Epithelial cell of prostate (primary cell): Measurements from ENCODE around the gene ARID1B.
A peak's percentile ranks its signal among the peaks of the same experiment; 100 is the strongest.

ENCODE experiments used
- DNase-seq: peaks from one replicate; pipeline ENCODE4 v3.0.0-alpha.2; 2011; ENCODE audit warnings: low read depth, low spot score
- H3K27ac ChIP-seq: fragments of 450-650 bp; 2 replicates; pipeline ENCODE4 v1.5.1; 2017; ENCODE audit warnings: mild to moderate bottlenecking

The ARID1B gene

DNA sequence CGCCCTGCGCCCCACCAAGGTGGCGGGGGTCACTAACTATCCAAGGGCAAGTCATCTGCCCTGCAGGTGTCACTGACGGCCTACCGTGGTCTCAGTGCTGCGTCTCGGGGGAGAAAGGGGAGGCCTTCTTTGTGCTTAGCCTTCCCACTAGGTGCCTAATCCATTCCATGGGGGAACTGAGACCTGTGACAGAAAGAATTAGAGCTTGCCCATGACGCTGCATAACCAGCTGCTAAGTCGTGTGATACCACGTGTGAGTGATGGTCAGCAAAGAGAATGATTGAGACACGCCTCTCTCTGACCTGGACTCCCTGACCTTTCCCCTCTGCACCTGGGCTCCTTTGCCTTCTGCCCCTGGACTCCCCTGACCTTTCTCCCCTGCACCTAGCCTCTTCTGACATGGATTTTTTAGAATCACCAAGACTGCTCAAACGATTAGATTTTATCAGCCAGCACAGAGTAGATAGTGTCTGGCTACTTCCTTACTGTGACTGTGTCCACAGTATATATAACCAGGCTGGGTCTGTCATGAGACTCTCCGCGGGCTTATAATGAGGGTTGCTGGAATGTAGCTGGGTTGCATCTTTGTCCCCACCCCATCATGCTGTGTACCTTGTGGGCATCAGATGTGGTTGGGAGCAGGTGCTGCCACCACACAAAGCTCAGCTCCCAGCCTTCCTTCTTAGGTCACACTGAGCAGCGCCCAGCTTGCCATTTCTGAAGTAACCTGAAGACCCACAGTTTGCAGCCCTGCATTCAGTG is 405.5 kb downstream of the ARID1B start:
- DNase-seq, result peak; percentile 20
- H3K27ac ChIP-seq, result peak overlapping the region; percentile 35

DNA sequence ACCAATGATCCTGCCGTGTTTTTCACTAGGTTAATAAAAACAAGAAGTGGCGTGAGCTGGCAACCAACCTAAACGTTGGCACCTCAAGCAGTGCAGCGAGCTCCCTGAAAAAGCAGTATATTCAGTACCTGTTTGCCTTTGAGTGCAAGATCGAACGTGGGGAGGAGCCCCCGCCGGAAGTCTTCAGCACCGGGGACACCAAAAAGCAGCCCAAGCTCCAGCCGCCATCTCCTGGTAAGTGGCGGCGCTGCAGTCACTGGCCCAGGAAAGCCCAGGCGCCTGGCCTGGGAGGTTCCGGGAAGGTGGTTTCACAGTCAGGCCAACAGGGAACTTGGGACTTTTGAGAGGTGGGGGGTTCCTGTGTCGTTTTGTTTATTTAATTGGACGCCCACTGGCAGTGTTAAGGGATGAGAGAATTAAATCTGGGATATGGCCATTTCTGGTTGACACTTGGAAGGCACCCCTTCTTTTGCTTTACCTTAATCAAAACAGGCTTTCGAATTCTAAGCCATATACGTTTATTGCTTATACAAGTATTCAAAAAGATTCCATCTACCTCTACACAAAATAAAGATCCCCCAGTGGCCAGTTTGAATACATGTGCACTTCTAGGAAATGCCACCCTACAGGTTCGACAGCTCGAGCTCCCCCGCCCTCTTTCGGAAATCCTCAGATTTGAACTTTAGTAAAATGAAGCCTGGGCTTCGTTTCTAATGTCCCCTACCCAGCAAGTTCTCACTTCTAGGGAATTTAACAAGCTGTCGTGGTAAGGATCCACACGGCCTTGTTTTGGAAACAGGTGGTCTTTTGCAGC is 407.2 kb downstream of the ARID1B start:
- no peak for DNase-seq
- H3K27ac ChIP-seq, result no peak overlapping the region

DNA sequence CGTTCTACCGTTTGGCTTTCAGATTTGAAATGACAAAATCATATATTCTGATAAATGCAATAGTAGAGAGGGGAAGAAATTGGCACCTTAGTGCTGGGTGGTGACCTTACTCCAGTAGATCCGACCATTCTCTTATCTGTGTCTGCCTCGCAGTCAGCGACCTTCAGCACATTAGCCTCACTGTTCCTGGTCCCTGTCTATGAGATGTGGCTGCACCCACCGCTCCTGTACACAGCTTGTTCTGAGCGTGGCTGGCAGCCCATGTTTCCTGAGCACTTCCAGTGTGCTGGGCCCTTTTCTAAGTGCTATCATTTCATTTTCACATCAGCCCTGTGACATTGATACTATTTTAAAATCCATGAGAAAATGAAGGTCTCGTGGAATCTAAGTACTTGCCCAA is 408.0 kb downstream of the ARID1B start:
- no peak overlapping the region for H3K27ac ChIP-seq
- no peak for DNase-seq

DNA sequence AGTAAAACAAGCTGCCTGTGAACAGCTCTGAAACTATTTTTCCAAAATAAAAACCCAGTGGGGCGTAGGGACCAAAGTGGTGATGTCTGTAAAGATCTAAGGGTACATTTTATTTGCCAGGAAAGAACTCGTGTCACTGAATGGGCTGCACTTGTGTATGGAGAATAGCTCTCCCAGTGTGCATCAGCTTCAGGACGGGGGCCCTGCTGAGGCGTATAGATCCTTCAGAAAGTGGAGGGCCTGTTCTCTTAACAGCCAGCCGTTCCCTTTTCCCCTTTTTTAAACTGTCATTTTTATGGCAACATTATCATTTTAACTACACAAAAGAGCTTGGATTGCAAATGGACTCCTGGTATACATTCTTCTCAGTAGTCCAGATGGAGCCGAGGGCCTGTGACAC is 408.8 kb downstream of the ARID1B start:
- no peak for DNase-seq
- H3K27ac ChIP-seq, result no peak overlapping the region

DNA sequence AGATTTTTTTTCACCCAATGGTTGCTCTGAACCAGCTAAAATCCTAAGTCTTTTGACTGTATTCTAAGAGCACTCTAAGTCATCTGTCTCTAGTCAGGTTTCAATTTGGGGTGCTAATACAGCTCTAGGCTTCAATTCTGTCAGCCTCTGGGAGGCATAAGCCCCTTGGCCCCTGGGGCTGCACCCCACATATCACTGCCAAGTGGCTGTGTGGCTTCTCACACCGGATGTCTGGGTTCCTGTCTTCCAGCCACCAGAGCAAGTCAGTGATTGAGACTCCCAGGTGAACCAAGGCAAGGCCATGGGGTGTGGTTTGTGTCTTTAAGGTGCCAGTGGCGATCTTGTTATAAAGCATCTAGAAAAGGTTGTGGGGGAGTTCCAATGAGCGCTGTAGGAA is 409.6 kb downstream of the ARID1B start:
- H3K27ac ChIP-seq, result no peak overlapping the region
- no peak for DNase-seq

DNA sequence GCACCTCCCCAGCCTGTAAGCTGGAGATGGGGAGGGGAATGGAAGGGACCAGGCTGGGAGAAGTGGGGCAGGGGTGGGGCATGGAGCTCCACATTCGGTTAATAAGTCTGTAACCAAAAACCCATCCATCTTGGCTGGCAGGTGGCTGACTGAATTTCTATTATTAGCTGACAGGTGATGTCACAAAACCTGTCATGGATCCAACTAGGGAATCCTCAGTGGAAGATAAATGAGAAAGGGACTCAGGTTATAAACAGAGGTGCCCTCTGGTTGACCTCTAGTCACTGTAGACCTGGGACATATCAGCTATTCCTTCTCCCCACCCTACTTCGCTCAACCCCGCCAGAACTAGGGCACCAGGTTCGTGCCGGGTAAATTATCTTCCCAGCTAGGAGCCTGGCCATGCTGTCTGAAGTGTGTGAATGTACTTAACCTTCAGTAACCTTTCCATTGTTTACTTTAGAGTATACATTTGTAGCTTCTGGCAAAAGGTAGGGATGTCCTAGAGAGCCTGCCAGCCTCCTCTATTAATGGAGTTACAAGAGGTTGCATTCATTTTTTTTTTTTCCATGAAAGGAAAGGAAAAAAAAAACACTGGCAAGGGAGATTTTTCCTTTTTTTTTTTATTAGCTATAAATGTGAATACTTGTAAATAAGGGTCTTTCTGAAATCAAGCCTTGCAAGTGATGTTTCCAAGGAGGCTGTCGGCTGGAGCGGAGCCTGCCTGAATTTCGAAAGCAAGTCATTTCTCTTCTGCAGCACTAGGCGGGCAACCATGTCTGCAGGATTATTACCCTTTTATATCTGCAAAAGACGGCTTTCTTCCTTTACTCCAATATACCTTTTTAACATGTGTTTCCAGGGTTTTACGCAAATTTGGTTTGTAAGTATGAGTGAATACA is 410.3 kb downstream of the ARID1B start:
- H3K27ac ChIP-seq, result no peak overlapping the region
- DNase-seq, result no peak

DNA sequence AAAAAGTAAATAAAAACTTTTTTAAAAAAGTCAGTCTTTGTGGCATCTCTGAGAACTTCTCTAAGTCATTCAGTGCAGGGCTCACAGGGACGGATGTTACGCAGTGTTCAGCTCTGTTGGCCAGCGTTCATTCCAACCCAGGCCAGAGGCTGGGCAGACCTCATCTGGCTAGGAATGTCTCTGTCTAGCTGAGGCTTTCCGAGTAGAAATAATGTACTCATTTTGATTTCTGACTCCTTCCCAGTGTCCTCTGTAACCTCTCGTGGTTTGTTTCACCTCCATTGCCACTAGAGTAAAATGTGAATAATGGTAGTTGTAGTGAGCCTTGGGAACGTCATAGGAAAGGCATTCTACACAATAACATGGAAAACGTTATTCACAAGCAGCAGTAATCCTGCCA is 411.0 kb downstream of the ARID1B start:
- no peak overlapping the region for H3K27ac ChIP-seq
- DNase-seq, result no peak

DNA sequence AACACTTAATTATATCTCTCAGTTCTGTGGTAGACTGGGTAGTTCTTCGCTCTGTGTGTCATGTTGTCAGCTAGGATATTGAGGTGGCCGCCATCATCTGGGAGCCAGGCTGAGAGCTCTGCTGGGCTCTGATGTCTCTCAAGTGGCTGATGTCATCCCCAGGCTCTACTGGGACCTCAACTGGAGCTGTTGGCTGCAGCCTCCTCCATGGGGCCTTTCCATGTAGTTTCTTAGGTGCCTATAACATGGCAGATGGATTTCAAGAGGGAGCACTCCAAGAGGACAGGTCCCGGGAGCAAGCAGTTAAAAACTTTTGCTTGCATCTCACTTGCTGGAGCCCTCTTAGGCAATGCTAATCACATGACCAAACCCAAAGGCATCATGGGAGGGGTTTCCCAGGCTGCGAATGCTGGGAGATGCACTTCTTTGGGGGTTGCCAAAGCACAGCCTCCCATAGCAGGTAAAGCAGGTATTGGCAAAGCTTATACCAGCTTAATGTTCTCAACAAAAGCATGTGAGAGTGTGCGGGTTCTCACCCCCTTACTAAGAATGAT is 416.3 kb downstream of the ARID1B start:
- DNase-seq, result no peak
- H3K27ac ChIP-seq, result no peak overlapping the region

DNA sequence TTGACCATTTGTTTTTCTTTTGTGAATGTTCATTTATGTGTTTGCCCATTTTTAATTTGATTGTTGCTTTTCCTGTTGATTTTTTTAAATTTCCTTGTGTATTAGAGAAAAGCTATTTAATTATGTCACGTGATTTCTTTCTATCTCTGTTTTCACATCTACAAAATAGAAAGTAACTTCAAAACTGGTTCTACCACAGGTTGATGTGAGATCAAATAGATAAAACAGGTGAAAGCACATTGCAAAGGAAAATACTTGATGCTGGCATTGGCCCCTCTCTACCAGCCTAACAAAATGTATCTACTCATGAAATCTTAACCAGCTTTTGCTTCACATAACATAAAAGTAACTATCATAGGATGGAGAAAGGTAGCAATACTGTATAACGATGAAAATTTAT is 416.9 kb downstream of the ARID1B start:
- no peak for DNase-seq
- H3K27ac ChIP-seq, result no peak overlapping the region

DNA sequence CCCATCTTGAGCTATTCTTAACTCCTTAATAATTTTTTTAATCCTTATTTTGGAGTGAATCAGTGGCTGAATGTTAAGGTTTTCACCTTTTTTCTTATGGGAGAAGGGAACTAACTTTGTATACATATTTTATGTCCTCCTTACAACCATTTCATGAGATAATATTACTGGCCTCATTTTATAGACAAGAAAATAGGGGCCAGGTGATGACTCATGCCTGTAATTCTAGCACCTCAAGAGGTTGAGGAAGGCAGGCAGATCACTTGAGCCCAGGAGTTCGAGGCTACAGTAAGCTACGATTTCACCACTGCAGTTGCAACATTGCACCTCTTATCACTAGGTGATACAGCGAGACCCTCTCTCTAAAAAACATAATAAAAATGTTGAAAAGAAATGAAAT is 417.5 kb downstream of the ARID1B start:
- DNase-seq, result no peak
- no peak overlapping the region for H3K27ac ChIP-seq

DNA sequence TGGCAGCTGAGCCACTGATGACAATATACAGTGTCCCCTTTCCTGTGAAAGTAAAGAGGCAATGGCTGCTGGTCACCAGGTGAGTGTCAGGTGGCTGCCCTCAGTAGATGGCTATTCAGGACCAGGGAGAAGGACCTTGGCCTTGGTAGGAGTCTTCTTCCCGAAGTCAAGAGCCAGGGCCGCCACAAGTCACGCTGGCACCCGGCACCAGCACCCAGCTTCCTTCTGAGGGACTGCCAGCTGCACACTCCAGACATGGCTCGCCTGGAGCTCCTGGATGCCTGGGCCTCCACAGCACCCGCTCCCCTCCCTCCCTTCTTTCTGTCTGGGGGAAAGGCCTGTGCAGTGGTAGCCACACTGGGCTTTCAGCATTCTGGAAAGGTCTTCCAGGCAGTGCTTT is 419.2 kb downstream of the ARID1B start:
- no peak for DNase-seq
- H3K27ac ChIP-seq, result no peak overlapping the region

DNA sequence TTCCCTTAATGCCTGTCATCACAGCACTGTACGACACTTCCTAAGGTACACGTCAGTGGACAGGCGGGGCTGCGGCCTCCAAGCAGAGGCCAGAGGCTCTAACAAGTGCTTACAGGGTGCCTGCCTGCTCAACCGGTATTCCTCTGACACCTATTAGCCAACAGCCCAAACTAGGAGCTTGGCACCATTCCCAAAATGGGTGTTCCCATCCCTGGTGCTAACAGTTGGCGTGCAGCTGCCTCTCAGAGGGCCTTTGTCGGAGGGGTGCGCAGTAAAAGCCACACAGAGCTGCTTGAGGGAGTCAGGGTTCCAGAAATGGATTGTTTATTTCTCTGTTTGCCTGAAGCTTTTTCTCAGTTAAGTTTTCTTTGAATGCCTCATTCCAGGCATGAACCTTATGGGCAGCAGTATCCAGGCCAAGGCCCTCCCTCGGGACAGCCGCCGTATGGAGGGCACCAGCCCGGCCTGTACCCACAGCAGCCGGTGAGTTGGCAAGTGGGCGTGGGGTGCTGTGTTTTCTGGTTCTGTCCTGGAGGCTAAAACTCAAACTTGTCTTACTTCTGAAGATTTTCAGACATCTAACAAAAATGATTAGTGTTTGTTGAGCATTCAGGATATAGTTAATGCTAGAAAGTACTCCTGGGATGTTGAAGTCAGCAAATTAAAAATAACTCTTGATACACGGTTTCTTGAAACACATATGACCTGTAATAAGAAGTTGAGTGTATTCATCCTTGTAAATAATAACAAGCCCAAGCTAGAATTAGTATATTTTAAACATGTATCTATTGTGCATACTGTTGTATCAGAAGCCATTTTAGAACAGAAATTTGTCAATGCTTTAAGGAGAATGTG is 421.5 kb downstream of the ARID1B start:
- peak; percentile 98 for DNase-seq
- H3K27ac ChIP-seq, result peak overlapping the region; percentile 66

DNA sequence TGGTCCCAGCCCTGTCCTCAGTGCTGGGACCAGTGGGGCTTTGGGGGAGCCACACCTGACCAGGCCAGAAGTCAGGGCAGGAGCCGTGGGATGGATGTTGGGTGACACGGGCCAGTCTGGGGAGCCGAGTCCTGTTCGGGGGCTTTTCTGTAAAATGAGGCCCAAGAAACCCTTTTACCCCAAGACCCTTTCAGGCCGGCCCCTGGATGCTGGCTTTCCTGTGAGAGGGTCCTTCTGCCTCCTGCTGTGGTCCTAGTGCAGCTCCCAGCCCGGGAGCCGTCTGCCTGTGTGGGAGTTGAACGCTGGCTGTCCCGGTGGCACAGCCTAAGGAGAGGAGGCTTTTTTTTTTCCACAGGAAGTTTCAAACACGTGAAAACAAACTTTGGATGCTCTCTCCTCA is 422.9 kb downstream of the ARID1B start:
- no peak for DNase-seq
- no peak overlapping the region for H3K27ac ChIP-seq

DNA sequence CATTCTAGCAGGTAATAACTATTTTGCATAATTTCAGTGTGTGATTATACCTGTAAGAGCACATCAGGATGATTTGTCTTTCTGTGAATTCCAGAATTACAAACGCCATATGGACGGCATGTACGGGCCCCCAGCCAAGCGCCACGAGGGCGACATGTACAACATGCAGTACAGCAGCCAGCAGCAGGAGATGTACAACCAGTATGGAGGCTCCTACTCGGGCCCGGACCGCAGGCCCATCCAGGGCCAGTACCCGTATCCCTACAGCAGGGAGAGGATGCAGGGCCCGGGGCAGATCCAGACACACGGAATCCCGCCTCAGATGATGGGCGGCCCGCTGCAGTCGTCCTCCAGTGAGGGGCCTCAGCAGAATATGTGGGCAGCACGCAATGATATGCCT is 423.4 kb downstream of the ARID1B start:
- no peak overlapping the region for H3K27ac ChIP-seq

DNA sequence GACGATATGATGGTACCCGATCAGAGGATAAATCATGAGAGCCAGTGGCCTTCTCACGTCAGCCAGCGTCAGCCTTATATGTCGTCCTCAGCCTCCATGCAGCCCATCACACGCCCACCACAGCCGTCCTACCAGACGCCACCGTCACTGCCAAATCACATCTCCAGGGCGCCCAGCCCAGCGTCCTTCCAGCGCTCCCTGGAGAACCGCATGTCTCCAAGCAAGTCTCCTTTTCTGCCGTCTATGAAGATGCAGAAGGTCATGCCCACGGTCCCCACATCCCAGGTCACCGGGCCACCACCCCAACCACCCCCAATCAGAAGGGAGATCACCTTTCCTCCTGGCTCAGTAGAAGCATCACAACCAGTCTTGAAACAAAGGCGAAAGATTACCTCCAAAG is 423.9 kb downstream of the ARID1B start:
- no peak overlapping the region for H3K27ac ChIP-seq
- DNase-seq, result no peak

More for the DNA sequence above, 423.4 kb downstream of the ARID1B start:
- no peak for DNase-seq

DNA sequence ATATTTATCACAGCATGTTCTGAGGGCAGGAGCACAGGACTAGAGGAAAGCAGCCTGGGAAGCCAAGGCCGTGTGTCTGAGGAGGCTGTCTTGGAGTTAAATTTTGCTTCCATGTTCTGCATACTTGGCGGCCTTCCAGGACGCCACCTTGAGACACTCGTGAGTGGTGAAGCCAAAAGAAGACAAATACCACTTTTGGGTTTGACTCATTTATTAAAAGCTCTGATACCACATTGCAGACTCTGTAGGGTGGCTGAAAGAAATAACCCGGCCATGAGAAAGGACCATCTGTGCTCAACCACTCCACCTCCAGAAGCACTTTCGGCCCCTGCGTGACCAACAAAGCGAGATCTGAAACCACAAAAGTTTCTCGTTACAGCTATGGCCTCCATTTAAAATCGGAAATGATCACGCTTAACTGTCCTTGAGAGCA is 426.1 kb downstream of the ARID1B start:
- no peak overlapping the region for H3K27ac ChIP-seq
- no peak for DNase-seq

DNA sequence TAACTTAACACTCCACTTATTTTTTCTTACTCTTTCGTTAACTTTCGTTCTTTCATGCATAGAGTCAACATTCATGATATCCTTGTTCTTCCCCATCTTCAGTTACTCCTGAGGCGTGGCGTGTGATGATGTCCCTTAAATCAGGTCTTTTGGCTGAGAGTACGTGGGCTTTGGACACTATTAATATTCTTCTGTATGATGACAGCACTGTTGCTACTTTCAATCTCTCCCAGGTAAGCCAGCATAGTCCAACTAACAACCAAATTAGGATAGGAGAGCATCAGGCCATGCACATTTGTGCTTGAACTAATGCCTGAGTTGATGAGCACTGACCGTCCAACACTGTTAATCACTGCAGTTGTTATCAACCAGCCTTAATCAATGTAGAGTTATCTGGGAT is 426.6 kb downstream of the ARID1B start:
- DNase-seq, result no peak
- H3K27ac ChIP-seq, result no peak overlapping the region

DNA sequence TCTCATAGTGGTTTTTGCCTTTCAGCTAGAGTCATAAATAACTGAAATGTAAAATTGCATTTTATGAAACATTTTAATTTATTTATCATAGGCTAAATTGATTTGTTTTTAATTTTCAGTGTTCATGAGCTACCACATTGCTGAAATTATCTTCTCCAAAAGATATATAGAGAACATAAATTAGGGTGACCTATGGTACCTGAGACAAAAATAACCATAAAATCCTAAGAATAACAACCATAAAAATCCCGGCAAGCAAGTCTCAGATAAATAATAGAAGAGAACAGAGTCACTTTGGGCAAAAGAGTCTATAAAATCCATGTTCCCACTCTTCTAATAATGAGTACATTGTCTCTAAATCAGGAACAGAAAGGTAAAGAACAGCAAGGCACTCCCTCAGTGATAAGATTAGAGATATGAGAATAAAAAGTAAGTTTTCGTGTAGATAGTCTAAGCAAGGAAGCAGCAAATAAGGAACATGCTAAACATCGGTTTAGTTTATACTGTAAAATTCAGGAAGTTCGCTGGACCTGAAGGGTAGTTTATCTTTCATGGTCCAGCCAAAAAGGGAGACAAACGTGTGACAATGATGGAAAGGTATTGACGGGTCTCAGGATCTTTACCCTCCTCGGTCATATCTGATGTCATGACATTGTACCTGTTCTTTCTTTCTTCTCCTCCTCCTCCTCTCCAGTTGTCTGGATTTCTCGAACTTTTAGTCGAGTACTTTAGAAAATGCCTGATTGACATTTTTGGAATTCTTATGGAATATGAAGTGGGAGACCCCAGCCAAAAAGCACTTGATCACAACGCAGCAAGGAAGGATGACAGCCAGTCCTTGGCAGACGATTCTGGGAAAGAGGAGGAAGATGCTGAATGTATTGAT is 428.5 kb downstream of the ARID1B start:
- no peak overlapping the region for H3K27ac ChIP-seq

More for the DNA sequence above, 428.5 kb downstream of the ARID1B start:
- no peak for DNase-seq
